K562 (cell line): ENCODE data around the gene RAB40B. TPM values are rescaled to one million over a fixed set of nuclear protein-coding genes. Genes with fewer than 3 reads are reported as not detected.
A peak's percentile ranks its signal among the peaks of the same experiment; 100 is the strongest.

Experiments
- ATF7 ChIP-seq: fragments of 450-650 bp; IDR thresholded peaks from 2 replicates; pipeline ENCODE4 v1.7.1; 2014; ENCODE audit warnings: mild to moderate bottlenecking, moderate library complexity
- CREM ChIP-seq: IDR thresholded peaks from 2 replicates; pipeline ENCODE4 v1.6.1; 2014; ENCODE audit warnings: antibody characterized with exemption, low read depth
- E2F4 ChIP-seq: sonication (generic); formaldehyde crosslinking; IDR thresholded peaks from 2 replicates; pipeline ENCODE4 v1.8.0; 2022; ENCODE audit warnings: mild to moderate bottlenecking, low read depth, missing genetic modification reagents
- E2F5 ChIP-seq: sonication (generic); formaldehyde crosslinking; IDR thresholded peaks from 2 replicates; pipeline ENCODE4 v1.8.0; 2022; ENCODE audit warnings: mild to moderate bottlenecking, missing genetic modification reagents
- ETV1 ChIP-seq: fragments of 450-650 bp; conservative IDR thresholded peaks from 2 replicates; pipeline ENCODE4 v1.6.1; 2016; ENCODE audit warnings: missing genetic modification characterization, control low read depth, low read depth, missing compliant biosample characterization
- JUND ChIP-seq, 2 experiments: IDR thresholded peaks; 2 replicates in 1 of 2; 3 replicates in 1 of 2; pipeline ENCODE4 v1.6.1; 2011; ENCODE audit warnings: borderline replicate concordance in 2 of 2, low read depth in 2 of 2, low read length in 2 of 2, improper control_type of control experiment in 1 of 2, missing biosample characterization in 1 of 2, missing genetic modification characterization in 1 of 2, missing genetic modification reagents in 1 of 2
- KDM5B ChIP-seq: fragments of 200-600 bp; sonication (generic); IDR thresholded peaks from 2 replicates; pipeline ENCODE4 v1.6.1; 2012; ENCODE audit warnings: low read depth, mild to moderate bottlenecking, moderate library complexity, low read length, control low read depth, inconsistent platforms; ENCODE audit not compliant: insufficient replicate concordance
- MXI1 ChIP-seq: IDR thresholded peaks from 2 replicates; pipeline ENCODE4 v1.6.1; 2011; ENCODE audit warnings: low read depth, mild to moderate bottlenecking, improper control_type of control experiment, low read length
- NR2C1 ChIP-seq, 2 experiments: fragments of 450-650 bp; IDR thresholded peaks; 2 replicates each; pipeline ENCODE4 v1.6.1; 2017; ENCODE audit warnings: mild to moderate bottlenecking in 2 of 2, antibody characterized with exemption in 1 of 2, inconsistent platforms in 1 of 2, missing compliant biosample characterization in 1 of 2, missing genetic modification characterization in 1 of 2
- PML ChIP-seq: IDR thresholded peaks from 2 replicates; pipeline ENCODE4 v1.6.1; 2012; ENCODE audit warnings: low read length, inconsistent platforms
- RBM25 ChIP-seq: fragments of 200-400 bp; formaldehyde crosslinking; IDR thresholded peaks from 2 replicates; pipeline ENCODE4 v1.6.1; 2018; ENCODE audit warnings: low read length, low read depth, moderate library complexity; ENCODE audit not compliant: severe bottlenecking
- ZNF407 ChIP-seq: fragments of 450-650 bp; IDR thresholded peaks from 2 replicates; pipeline ENCODE4 v1.6.1; 2016; ENCODE audit warnings: low read depth
- ZNF639 ChIP-seq, 2 experiments: fragments of 200-800 bp in 1 of 2; sonication (Bioruptor generic) in 1 of 2; sonication (generic) in 1 of 2; formaldehyde crosslinking in 1 of 2; IDR thresholded peaks in 1 of 2; conservative IDR thresholded peaks in 1 of 2; 2 replicates each; pipeline versions ENCODE4 v1.5.0 to v1.6.1; 2016 to 2020; ENCODE audit warnings: missing compliant biosample characterization in 1 of 2, missing genetic modification characterization in 1 of 2, missing genetic modification reagents in 1 of 2
- polyA plus RNA-seq, 8 experiments: library from polyadenylated mRNA; depleted of rRNA in 4 of 8; stranded (reverse) in 5 of 8; unstranded in 3 of 8; fragments of >200 nt; fragmentation: Nextera tagmentation in 2 of 8; fragmentation: Illumina TruSeq in 1 of 8; extraction: Ambion mirVana in 2 of 8; extraction: Trizol in 1 of 8; gene quantifications; 2 replicates each; pipeline versions ENCODE4 v1.2.1 to v1.2.3, GENCODE V29; 2011 to 2014; ENCODE audit warnings: inconsistent platforms in 1 of 8, missing spikeins in 1 of 8
- total RNA-seq, 7 experiments: library from RNA; depleted of rRNA in 6 of 7; stranded (reverse); fragments of >200 nt in 6 of 7; fragmentation: Illumina TruSeq in 2 of 7; extraction: Trizol in 2 of 7; gene quantifications; 2 replicates each; pipeline versions ENCODE4 v1.2.1 to v1.2.3, GENCODE V29; 2011 to 2021; ENCODE audit warnings: low replicate concordance in 1 of 7

The RAB40B gene
- total and polyA plus RNA-seq, 9 of the 15 experiments (the other 6 are each of a cell fraction or from before 2014, with no cell fraction given): 0.13 to 4.6 (median 1.4) TPM

- peak; percentile 88 for TF ChIP-seq ZNF407
- TF ChIP-seq JUND (IDR thresholded peaks at IDR 0.05; ENCODE audit: borderline replicate concordance, low read depth, low read length): peak; percentile 45; the same call in 1 of the 2 replicates
- no peak for TF ChIP-seq JUND (tag; IDR thresholded peaks at IDR 0.05; ENCODE audit: borderline replicate concordance, low read depth, low read length)
- TF ChIP-seq ATF7: peak; percentile 79
- no peak for TF ChIP-seq NR2C1 (IDR thresholded peaks at IDR 0.05)
- TF ChIP-seq NR2C1 (tag; IDR thresholded peaks at IDR 0.05): no peak
- peak in 1 of 2 experiments; percentile 62; a peak in 2 of 4 replicates for TF ChIP-seq ZNF639 (CRISPR knock-in tag; conservative IDR thresholded peaks at IDR 0.05 in 1 of 2, IDR thresholded peaks at IDR 0.05 in 1 of 2)
- peak; percentile 40; the same call in 1 of the 2 replicates for TF ChIP-seq MXI1
- no peak for TF ChIP-seq RBM25
- TF ChIP-seq ETV1 (tag): peak; percentile 60
- TF ChIP-seq PML: 0 out of 2 replicates have a peak, but pooled peaks have one; percentile 33
- TF ChIP-seq KDM5B: peak; percentile 82
- peak; percentile 77; the same call in 1 of the 2 replicates for TF ChIP-seq E2F4
- peak; percentile 55; the same call in 1 of the 2 replicates for TF ChIP-seq CREM
- 0 out of 2 replicates have a peak, but pooled peaks have one; percentile 35 for TF ChIP-seq E2F5 (CRISPR knock-in tag)
Observed at GRCh38 chr17:82716203-82717010, 17.9 kb upstream of the RAB40B start, which contains the start of gene FN3KRP (continued).
